ENCODE measurements around the gene PARD3B. TPM values are rescaled to one million over a fixed set of nuclear protein-coding genes. Genes with fewer than 3 reads are reported as not detected.

PARD3B gene
- total and polyA plus RNA-seq, 3 donors from 2014 or later, result 14.6 to 36.8 (median 29.6) TPM

- Histone ChIP-seq H3K9me3 (no peaks in the 10 kb centered on the region), H3K4me3 (no peak overlapping the region), H3K27ac (no peak overlapping the region), H3K36me3 (ENCODE audit: low read depth, missing control alignments) (no peaks in the 10 kb centered on the region), H3K4me1 (no peaks in the 10 kb centered on the region), H3K27me3 (no peaks in the 10 kb centered on the region)
- intact Hi-C loops (cut with DNase I; ENCODE audit: low total_unique reads), result no loop called here
- no peak for DNase-seq
- 88 to 93% methylated on average over 6 of the region's 6 CpGs for WGBS, 2 donors
- no peak for TF ChIP-seq CTCF (IDR thresholded peaks at IDR 0.05)
- TF ChIP-seq POLR2A (IDR thresholded peaks at IDR 0.05), result no peak
Measured at GRCh38 chr2:205561441-205561840, 1016.2 kb downstream of the PARD3B start.

GRCh38 chr2:205563646-205564045 lies 1018.4 kb downstream of the PARD3B start:
- TF ChIP-seq POLR2A (IDR thresholded peaks at IDR 0.05), result no peak
- TF ChIP-seq CTCF (IDR thresholded peaks at IDR 0.05), result peak in 2 of 3 experiments; percentile 8 to 35
- H3K9me3 ChIP-seq, result no peaks in the 10 kb centered on the region
- peak; percentile 59 for DNase-seq
- H3K4me1 ChIP-seq, result no peaks in the 10 kb centered on the region
- intact Hi-C loops (cut with DNase I; ENCODE audit: low total_unique reads), result no loop called here
- H3K27ac ChIP-seq, result no peak overlapping the region
- no peak overlapping the region for H3K4me3 ChIP-seq
- no peaks in the 10 kb centered on the region for H3K27me3 ChIP-seq
- 70 to 78% methylated on average over 2 of the region's 2 CpGs for WGBS, 2 donors
- no peaks in the 10 kb centered on the region for H3K36me3 ChIP-seq (ENCODE audit: low read depth, missing control alignments)

- Histone ChIP-seq H3K4me3 (no peak overlapping the region), H3K4me1 (no peaks in the 10 kb centered on the region), H3K27me3 (no peaks in the 10 kb centered on the region), H3K9me3 (no peaks in the 10 kb centered on the region), H3K27ac (no peak overlapping the region), H3K36me3 (ENCODE audit: low read depth, missing control alignments) (no peaks in the 10 kb centered on the region)
- DNase-seq, result no peak
- no peak for TF ChIP-seq POLR2A (IDR thresholded peaks at IDR 0.05)
- peak in 1 of 3 experiments; percentile 27 for TF ChIP-seq CTCF (IDR thresholded peaks at IDR 0.05)
- intact Hi-C loops (cut with DNase I; ENCODE audit: low total_unique reads), result no loop called here
- 92 to 94% methylated on average over 7 to 10 of the region's 10 CpGs for WGBS, 2 donors
Measured at GRCh38 chr2:205564346-205565141, 1019.3 kb downstream of the PARD3B start.

- no peak for DNase-seq
- intact Hi-C loops (cut with DNase I; ENCODE audit: low total_unique reads), result no loop called here
- no peak overlapping the region for H3K27ac ChIP-seq
Measured at GRCh38 chr2:205565142-205565522, 1019.9 kb downstream of the PARD3B start.

More at GRCh38 chr2:205565142-205565522, 1019.9 kb downstream of the PARD3B start:
- WGBS, 2 donors, result 92% methylated on average over 2 of the region's 2 CpGs
- H3K36me3 ChIP-seq (ENCODE audit: low read depth, missing control alignments), result no peaks in the 10 kb centered on the region
- TF ChIP-seq CTCF (IDR thresholded peaks at IDR 0.05) (no peak), POLR2A (IDR thresholded peaks at IDR 0.05) (no peak)
- no peaks in the 10 kb centered on the region for H3K27me3 ChIP-seq
- no peaks in the 10 kb centered on the region for H3K4me1 ChIP-seq
- no peaks in the 10 kb centered on the region for H3K9me3 ChIP-seq
- no peak overlapping the region for H3K4me3 ChIP-seq
